Kidney (tissue), 14 donors: ENCODE data around the gene ARMC3. TPM values are rescaled to one million over a fixed set of nuclear protein-coding genes. Genes with fewer than 3 reads are reported as not detected.
A peak's percentile ranks its signal among the peaks of the same experiment; 100 is the strongest.
"Not testable (repeated sequence)": the region's sequence is repeated elsewhere in the genome, so short reads cannot be mapped to it uniquely, and the experiment has no call there.

ENCODE experiments used
- DNase-seq, 5 donors: peaks; one replicate each; pipeline ENCODE4 v3.0.0-alpha.2; 2013 to 2020
- FAIRE-seq: peaks from 2 replicates; lab custom pipeline; 2012; peaks lifted over from hg19 to GRCh38; lab: Jason Lieb, UNC
- H3K27ac ChIP-seq, 2 donors: one replicate each; pipeline ENCODE4 v1.7.0; 2013; ENCODE audit warnings: low read depth in 2 of 2, low read length in 2 of 2, inconsistent platforms in 1 of 2
- H3K27me3 ChIP-seq: one replicate; pipeline ENCODE4 v1.7.1; 2013; ENCODE audit warnings: low read length, inconsistent platforms; ENCODE audit not compliant: control insufficient read depth, insufficient read depth
- H3K36me3 ChIP-seq, 3 donors: one replicate each; pipeline versions ENCODE4 v1.7.0 to v1.7.1; 2013; ENCODE audit warnings: low read length in 3 of 3, control low read depth in 1 of 3, inconsistent platforms in 1 of 3; ENCODE audit not compliant: insufficient read depth in 3 of 3, control insufficient read depth in 2 of 3
- H3K4me1 ChIP-seq, 3 donors: one replicate each; pipeline versions ENCODE4 v1.7.0 to v1.7.1; 2013; ENCODE audit warnings: low read length in 3 of 3, inconsistent platforms in 1 of 3, low read depth in 1 of 3; ENCODE audit not compliant: control insufficient read depth in 2 of 3, insufficient read depth in 2 of 3
- H3K4me3 ChIP-seq, 3 donors: one replicate each; pipeline versions ENCODE4 v1.7.0 to v1.8.1; 2013; ENCODE audit warnings: low read length in 3 of 3, control low read depth in 1 of 3, inconsistent platforms in 1 of 3
- H3K9ac ChIP-seq, 3 donors: one replicate each; pipeline versions ENCODE4 v1.7.0 to v1.7.1; 2013; ENCODE audit warnings: low read length in 3 of 3, control low read depth in 1 of 3, inconsistent platforms in 1 of 3
- H3K9me3 ChIP-seq, 3 donors: one replicate each; pipeline versions ENCODE4 v1.7.0 to v1.7.1; 2013; ENCODE audit warnings: low read length in 3 of 3, control low read depth in 1 of 3, inconsistent platforms in 1 of 3; ENCODE audit not compliant: control insufficient read depth in 2 of 3, insufficient read depth in 1 of 3
- CTCF ChIP-seq: IDR thresholded peaks from 3 replicates; pipeline ENCODE4 v1.5.1; 2012; ENCODE audit warnings: mild to moderate bottlenecking, moderate library complexity, borderline replicate concordance; ENCODE audit not compliant: insufficient read depth; ENCODE audit errors: extremely low read depth
- intact Hi-C: fragments of 100-400 bp; cut with DNase I; formaldehyde crosslinking; loops from one replicate; pipeline ENCODE4 v1.11.1; 2022
- polyA plus RNA-seq: library from polyadenylated mRNA; stranded (reverse); fragments of 350-450 nt; fragmentation: Illumina TruSeq; extraction: RNeasy Lipid Tissue Mini Kit (QIAGEN cat#74804); gene quantifications from one replicate; pipeline ENCODE4 v1.2.3, GENCODE V29; 2014; ENCODE audit warnings: low read depth, low replicate concordance; ENCODE audit not compliant: insufficient read depth
- total RNA-seq: library from RNA; stranded (reverse); fragmentation: NEBNext Ultra II Directional; extraction: Animal tissue kit (Norgen Biotek cat#: 25700); gene quantifications from one replicate; pipeline ENCODE4 v1.2.1, GENCODE V29; 2021
- donor health status: control.
- donor health status: control.
- donor health status: control.
- donor health status: control.
- donor health status: control.
- donor health status: DM: yes; HTN: yes; CAD: no.
- donor health status: Normal renal cell carcinoma (clear cell type).

ARMC3 gene
- total and polyA plus RNA-seq, 2 donors from 2014 or later: 0.60 to 5.5 TPM

GRCh38 chr10:23069019-23069815, 141.4 kb downstream of the ARMC3 start:
- Histone ChIP-seq H3K4me1 (peaks cover 0 to 9% (median 7%) of the 10 kb centered on the region in 3 donors), H3K9ac (no peak overlapping the region), H3K27ac (no peak overlapping the region), H3K36me3 (no peaks in the 10 kb centered on the region), H3K27me3 (no peaks in the 10 kb centered on the region), H3K4me3 (no peak overlapping the region), H3K9me3 (no peaks in the 10 kb centered on the region)
- peak in 3 of 5 donors; percentile 67 to 84 (median 78) for DNase-seq
- no peak for FAIRE-seq
- intact Hi-C loops: no loop called here
- no peak for TF ChIP-seq CTCF

- H3K27me3 ChIP-seq, H3K9me3 ChIP-seq, H3K4me3 ChIP-seq, H3K27ac ChIP-seq, intact Hi-C loops, H3K9ac ChIP-seq, FAIRE-seq, H3K4me1 ChIP-seq, H3K36me3 ChIP-seq, DNase-seq: not testable (repeated sequence)
Measured at GRCh38 chr10:23070092-23070912, 142.4 kb downstream of the ARMC3 start.

- no peak for FAIRE-seq
- no peak for TF ChIP-seq CTCF
- intact Hi-C loops: no loop called here
Measured at GRCh38 chr10:23070913-23071218, 143.0 kb downstream of the ARMC3 start.

GRCh38 chr10:23072593-23072992, 144.7 kb downstream of the ARMC3 start:
- DNase-seq, H3K36me3 ChIP-seq, H3K4me1 ChIP-seq, H3K27ac ChIP-seq, FAIRE-seq, H3K9me3 ChIP-seq, H3K4me3 ChIP-seq, H3K9ac ChIP-seq, intact Hi-C loops, H3K27me3 ChIP-seq: not testable (repeated sequence)

More at GRCh38 chr10:23070913-23071218, 143.0 kb downstream of the ARMC3 start:
- Histone ChIP-seq H3K27me3 (no peaks in the 10 kb centered on the region), H3K36me3 (no peaks in the 10 kb centered on the region), H3K4me3 (no peak overlapping the region), H3K27ac (no peak overlapping the region), H3K4me1 (peaks cover 0 to under 1% (median under 1%) of the 10 kb centered on the region in 3 donors), H3K9ac (no peak overlapping the region), H3K9me3 (no peaks in the 10 kb centered on the region)
- no peak for DNase-seq
